Endothelial cell of umbilical vein (primary cell): ENCODE measurements around the gene LCN9.

Source experiments
- CTCF ChIP-seq, 2 donors: IDR thresholded peaks; 1 replicate in 1 of 2; 2 replicates in 1 of 2; pipeline ENCODE4 v1.5.1; 2011; ENCODE audit warnings: low read length in 2 of 2, mild to moderate bottlenecking in 2 of 2, moderate library complexity in 2 of 2, control low read depth in 1 of 2, inconsistent platforms in 1 of 2, low read depth in 1 of 2; ENCODE audit not compliant: insufficient read depth in 1 of 2; ENCODE audit errors: extremely low read depth in 1 of 2
- EZH2 ChIP-seq: IDR thresholded peaks from 2 replicates; pipeline ENCODE4 v1.6.1; 2012; ENCODE audit warnings: borderline replicate concordance, low read depth, mild to moderate bottlenecking, moderate library complexity, low read length, inconsistent platforms; ENCODE audit not compliant: severe bottlenecking
- POLR2A ChIP-seq: IDR thresholded peaks from 2 replicates; pipeline ENCODE4 v1.6.1; 2012; ENCODE audit warnings: low read depth, mild to moderate bottlenecking, control low read depth, low read length
- POLR2AphosphoS5 ChIP-seq: IDR thresholded peaks from 2 replicates; pipeline ENCODE4 v1.6.1; 2012; ENCODE audit warnings: low read depth, mild to moderate bottlenecking, control low read depth, low read length, moderate library complexity; ENCODE audit not compliant: insufficient read depth

GRCh38 chr9:135676891-135677290 lies 13.8 kb downstream of the LCN9 start:
- TF ChIP-seq EZH2 (no peak), CTCF (IDR thresholded peaks at IDR 0.05; ENCODE audit: extremely low read depth in 1 of 2, insufficient read depth in 1 of 2, low read depth in 1 of 2, low read length in 2 of 2) (no peak), POLR2A (no peak), POLR2AphosphoS5 (no peak)
